ENCODE data around the gene PPP1R16B. TPM values are rescaled to one million over a fixed set of nuclear protein-coding genes. Genes with fewer than 3 reads are reported as not detected.
A peak's percentile ranks its signal among the peaks of the same experiment; 100 is the strongest.

PPP1R16B gene
- total RNA-seq (10 to 100 TPM in 1 of 9 donors, 1 to 10 TPM in 8; 3.4 to 11.8 (median 6.9) TPM), polyA plus RNA-seq (10 to 100 TPM in 1 of 2 donors, 1 to 10 TPM in 1; 1.9 to 12.2 TPM)
- long read RNA-seq, donor 1, full-length matches to known transcripts: 6 of 25 reads
- long read RNA-seq, donor 1, partial matches to known transcripts: 12 of 25 reads
- long read RNA-seq, donor 1, other reads (novel, unspliced or antisense): 7 of 25 reads
- long read RNA-seq, donor 2, partial matches to known transcripts: 5 of 5 reads
- long read RNA-seq, donor 2, other reads (novel, unspliced or antisense): 0 of 5 reads
- long read RNA-seq, donor 3, full-length matches to known transcripts: 6 of 21 reads
- long read RNA-seq, donor 3, partial matches to known transcripts: 12 of 21 reads
- long read RNA-seq, donor 3, other reads (novel, unspliced or antisense): 3 of 21 reads

DNA sequence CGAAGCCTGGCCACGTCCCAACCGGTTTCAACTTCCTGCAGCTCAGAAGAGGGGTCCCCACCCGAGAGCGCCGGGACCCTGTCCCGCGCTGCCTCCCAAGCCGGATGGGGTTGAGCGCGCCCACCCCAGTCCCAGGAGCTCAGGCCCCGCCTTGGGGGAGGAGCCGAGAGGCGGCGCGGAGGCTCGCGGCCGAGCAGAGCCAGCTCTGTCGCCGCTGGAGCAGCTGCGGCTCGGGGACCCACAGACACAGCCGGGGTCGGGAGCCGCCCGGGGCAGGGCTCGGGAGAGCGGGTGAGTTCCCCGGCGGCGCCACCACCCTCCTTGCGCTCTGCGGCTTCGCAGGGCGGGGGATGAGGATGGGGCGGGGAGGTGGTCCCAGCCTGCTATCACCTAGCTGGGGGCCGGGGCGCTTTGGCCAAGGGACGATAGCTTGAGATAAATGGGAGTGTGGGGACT is at the start of gene PPP1R16B:
TSS of gene PPP1R16B (plus strand) at position 196 of the 456 bp plus-strand sequence. CDS start 30,229 bp downstream, outside the sequence.
- WGBS, 4 donors: 0 to 2% (median 1%) methylated on average over 32 to 40 of the region's 40 CpGs

DNA sequence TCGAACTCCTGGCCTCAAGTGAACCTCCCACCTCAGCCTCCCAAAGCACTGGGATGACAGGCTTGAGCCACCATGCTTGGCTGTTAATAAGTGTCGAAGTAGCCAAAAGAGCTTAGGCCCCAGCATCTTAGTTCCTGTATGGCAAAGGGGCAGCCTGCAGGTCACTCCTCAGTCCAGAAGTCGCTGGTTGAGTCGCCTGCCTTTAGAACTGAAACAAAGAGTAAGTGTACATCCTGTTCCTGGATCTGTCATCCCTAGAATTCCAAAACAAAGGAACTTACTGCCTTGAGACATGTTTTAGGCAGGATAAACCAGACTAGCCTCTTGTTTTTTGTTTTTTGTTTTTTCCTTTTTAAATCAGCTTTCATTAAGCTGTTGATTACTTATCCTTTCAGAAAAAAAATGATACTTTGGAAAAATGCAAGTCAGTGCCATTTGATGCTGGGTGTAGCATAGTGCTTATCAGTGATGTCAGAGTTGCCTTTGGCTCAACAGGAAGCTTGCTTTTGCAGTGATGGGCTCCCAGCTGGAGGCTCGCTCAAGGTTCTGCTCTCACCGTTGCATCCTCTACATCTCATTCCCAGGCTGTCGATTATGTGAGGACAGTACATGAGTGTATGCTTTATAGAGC is 48.2 kb upstream of the PPP1R16B start:
- WGBS, 4 donors: 57 to 69% (median 61%) methylated on average over 7 of the region's 7 CpGs
- Histone ChIP-seq H3K36me3 (peaks cover 0 to 99% (median 93%) of the 10 kb centered on the region in 9 donors), H3K27ac (peak overlapping the region in 6 of 12 donors; percentile 11 to 43 (median 22)), H3K4me1 (peaks cover 0 to 6% (median 0%) of the 10 kb centered on the region in 12 donors), H3K4me3 (no peak overlapping the region), H3K9me3 (no peaks in the 10 kb centered on the region), H3K27me3 (no peaks in the 10 kb centered on the region)
- no peak for TF ChIP-seq POLR2A (IDR thresholded peaks at IDR 0.05)
- TF ChIP-seq, protein P1, sequence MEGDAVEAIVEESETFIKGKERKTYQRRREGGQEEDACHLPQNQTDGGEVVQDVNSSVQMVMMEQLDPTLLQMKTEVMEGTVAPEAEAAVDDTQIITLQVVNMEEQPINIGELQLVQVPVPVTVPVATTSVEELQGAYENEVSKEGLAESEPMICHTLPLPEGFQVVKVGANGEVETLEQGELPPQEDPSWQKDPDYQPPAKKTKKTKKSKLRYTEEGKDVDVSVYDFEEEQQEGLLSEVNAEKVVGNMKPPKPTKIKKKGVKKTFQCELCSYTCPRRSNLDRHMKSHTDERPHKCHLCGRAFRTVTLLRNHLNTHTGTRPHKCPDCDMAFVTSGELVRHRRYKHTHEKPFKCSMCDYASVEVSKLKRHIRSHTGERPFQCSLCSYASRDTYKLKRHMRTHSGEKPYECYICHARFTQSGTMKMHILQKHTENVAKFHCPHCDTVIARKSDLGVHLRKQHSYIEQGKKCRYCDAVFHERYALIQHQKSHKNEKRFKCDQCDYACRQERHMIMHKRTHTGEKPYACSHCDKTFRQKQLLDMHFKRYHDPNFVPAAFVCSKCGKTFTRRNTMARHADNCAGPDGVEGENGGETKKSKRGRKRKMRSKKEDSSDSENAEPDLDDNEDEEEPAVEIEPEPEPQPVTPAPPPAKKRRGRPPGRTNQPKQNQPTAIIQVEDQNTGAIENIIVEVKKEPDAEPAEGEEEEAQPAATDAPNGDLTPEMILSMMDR (IDR thresholded peaks at IDR 0.05): no peak
- peak in 3 of 4 donors; percentile 22 to 85 (median 63) for ATAC-seq
- intact Hi-C loops (cut with DNase I): loop anchor here in 1 of 10 donors (5.0 kb wide), 1 partner anchor 135 kb away; no protein-coding TSS in a partner anchor
- no peak for DNase-seq

More for the DNA sequence above, at the start of gene PPP1R16B:
- DNase-seq: peak; percentile 62 to 85 (median 70)
- Histone ChIP-seq H3K27ac (peak within 1 kb of the TSS; percentile 69 to 90 (median 86)), H3K4me1 (peaks cover 0 to 55% (median 31%) of the 10 kb centered on the region in 12 donors), H3K4me3 (peak within 1 kb of the TSS; percentile 68 to 98 (median 76)), H3K27me3 (peaks cover 3 to 33% (median 17%) of the 10 kb centered on the region in 9 donors), H3K36me3 (peaks cover 0 to under 1% (median 0%) of the 10 kb centered on the region in 9 donors), H3K9me3 (no peaks in the 10 kb centered on the region)
- peak; percentile 78 to 91 (median 86) for ATAC-seq
- TF ChIP-seq, protein P1 (IDR thresholded peaks at IDR 0.05): no peak
- peak in 1 of 2 donors; percentile 59 for TF ChIP-seq POLR2A (IDR thresholded peaks at IDR 0.05)
- intact Hi-C loops (cut with DNase I): loop anchor here in 7 of 10 donors (5.0 to 10.0 kb wide), 5 partner anchors 69 to 89 kb away; no protein-coding TSS in a partner anchor

DNA sequence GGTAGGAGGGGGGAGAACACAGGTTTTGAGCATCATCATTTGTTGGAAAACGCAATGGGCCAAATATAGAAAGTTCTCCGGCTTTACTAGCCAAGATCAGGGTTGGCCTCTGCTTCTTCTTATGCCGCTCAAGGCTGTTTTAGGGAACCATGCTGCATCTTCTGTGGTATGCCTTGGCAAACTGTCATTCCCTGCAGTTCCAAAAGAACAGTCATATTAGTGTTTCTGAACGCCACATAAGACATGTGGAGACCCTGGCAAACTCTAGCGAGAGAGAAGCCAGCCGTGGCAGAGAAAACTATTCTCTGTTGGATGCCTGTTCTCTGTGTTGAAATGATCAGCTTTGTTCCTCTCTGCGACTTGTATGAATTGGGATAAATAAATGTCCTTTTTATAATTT is 46.4 kb upstream of the PPP1R16B start:
- Histone ChIP-seq H3K4me3 (no peak overlapping the region), H3K27ac (no peak overlapping the region), H3K4me1 (peaks cover 0 to 6% (median 0%) of the 10 kb centered on the region in 12 donors), H3K27me3 (no peaks in the 10 kb centered on the region), H3K36me3 (peaks cover 0 to 99% (median 91%) of the 10 kb centered on the region in 9 donors), H3K9me3 (no peaks in the 10 kb centered on the region)
- intact Hi-C loops (cut with DNase I): loop anchor here in 1 of 10 donors (5.0 kb wide), 1 partner anchor 133 kb away; no protein-coding TSS in a partner anchor
- 83 to 96% (median 92%) methylated on average over 7 of the region's 7 CpGs for WGBS, 4 donors
- no peak for DNase-seq
- no peak for ATAC-seq
- no peak for TF ChIP-seq POLR2A (IDR thresholded peaks at IDR 0.05)
- TF ChIP-seq, protein P1 (IDR thresholded peaks at IDR 0.05): no peak

All from heart left ventricle (tissue), 16 donors.